DND-41 (cell line): ENCODE data around the gene RPS16.

Experiments
- ATAC-seq: fragments of 200-7000 bp; cut with Tn5 transposase; 3 replicates; pipeline ENCODE4 v1.9.1; 2021; ENCODE audit warnings: low read depth; ENCODE audit not compliant: insufficient read depth
- DNase-seq: peaks from one replicate; pipeline ENCODE4 v3.0.0-alpha.2; 2020
- H2AFZ ChIP-seq: 2 replicates; pipeline ENCODE4 v1.6.0; 2012; ENCODE audit warnings: low read depth, low read length
- H3K27ac ChIP-seq: 2 replicates; pipeline ENCODE4 v1.5.1; 2012; ENCODE audit warnings: low read length, inconsistent platforms
- H3K27me3 ChIP-seq: fragments of 200-600 bp; sonication (generic); 2 replicates; pipeline ENCODE4 v1.6.0; 2012; ENCODE audit warnings: low read length, mild to moderate bottlenecking, inconsistent platforms; ENCODE audit not compliant: insufficient read depth, poor library complexity
- H3K36me3 ChIP-seq: 2 replicates; pipeline ENCODE4 v1.5.1; 2012; ENCODE audit warnings: low read length, inconsistent platforms; ENCODE audit not compliant: insufficient read depth
- H3K4me1 ChIP-seq: 2 replicates; pipeline ENCODE4 v1.5.1; 2012; ENCODE audit warnings: mild to moderate bottlenecking, low read length; ENCODE audit not compliant: insufficient read depth
- H3K4me2 ChIP-seq: 2 replicates; pipeline ENCODE4 v1.6.0; 2012; ENCODE audit warnings: mild to moderate bottlenecking, moderate library complexity, low read length, inconsistent platforms; ENCODE audit not compliant: insufficient read depth
- H3K4me3 ChIP-seq, 2 experiments: fragments of 200-600 bp in 1 of 2; shearing (Covaris generic) in 1 of 2; 2 replicates each; pipeline ENCODE4 v1.5.1; 2012 to 2016; ENCODE audit warnings: inconsistent platforms in 2 of 2, low read length in 2 of 2, mild to moderate bottlenecking in 2 of 2, low read depth in 1 of 2, moderate library complexity in 1 of 2
- H3K79me2 ChIP-seq: 2 replicates; pipeline ENCODE4 v1.6.0; 2012; ENCODE audit warnings: low read length, inconsistent platforms; ENCODE audit not compliant: insufficient read depth
- H3K9ac ChIP-seq: 2 replicates; pipeline ENCODE4 v1.6.0; 2012; ENCODE audit warnings: low read depth, mild to moderate bottlenecking, inconsistent platforms, low read length, moderate library complexity
- H3K9me3 ChIP-seq: 2 replicates; pipeline ENCODE4 v1.5.1; 2012; ENCODE audit warnings: low read length, moderate library complexity, mild to moderate bottlenecking, inconsistent platforms; ENCODE audit not compliant: insufficient read depth, severe bottlenecking
- H4K20me1 ChIP-seq: 2 replicates; pipeline ENCODE4 v1.6.0; 2012; ENCODE audit warnings: low read length; ENCODE audit not compliant: insufficient read depth
- EZH2 ChIP-seq: IDR thresholded peaks from 3 replicates; pipeline ENCODE4 v1.6.1; 2012; ENCODE audit warnings: borderline replicate concordance, low read depth, mild to moderate bottlenecking, moderate library complexity, low read length, inconsistent platforms; ENCODE audit not compliant: severe bottlenecking
- TF ChIP-seq, protein P1 (sequence below): IDR thresholded peaks from 2 replicates; pipeline ENCODE4 v1.5.1; 2012; ENCODE audit warnings: borderline replicate concordance, low read length, moderate library complexity, mild to moderate bottlenecking; ENCODE audit not compliant: poor library complexity, severe bottlenecking; ENCODE audit errors: extremely low read depth

RPS16 gene

DNA sequence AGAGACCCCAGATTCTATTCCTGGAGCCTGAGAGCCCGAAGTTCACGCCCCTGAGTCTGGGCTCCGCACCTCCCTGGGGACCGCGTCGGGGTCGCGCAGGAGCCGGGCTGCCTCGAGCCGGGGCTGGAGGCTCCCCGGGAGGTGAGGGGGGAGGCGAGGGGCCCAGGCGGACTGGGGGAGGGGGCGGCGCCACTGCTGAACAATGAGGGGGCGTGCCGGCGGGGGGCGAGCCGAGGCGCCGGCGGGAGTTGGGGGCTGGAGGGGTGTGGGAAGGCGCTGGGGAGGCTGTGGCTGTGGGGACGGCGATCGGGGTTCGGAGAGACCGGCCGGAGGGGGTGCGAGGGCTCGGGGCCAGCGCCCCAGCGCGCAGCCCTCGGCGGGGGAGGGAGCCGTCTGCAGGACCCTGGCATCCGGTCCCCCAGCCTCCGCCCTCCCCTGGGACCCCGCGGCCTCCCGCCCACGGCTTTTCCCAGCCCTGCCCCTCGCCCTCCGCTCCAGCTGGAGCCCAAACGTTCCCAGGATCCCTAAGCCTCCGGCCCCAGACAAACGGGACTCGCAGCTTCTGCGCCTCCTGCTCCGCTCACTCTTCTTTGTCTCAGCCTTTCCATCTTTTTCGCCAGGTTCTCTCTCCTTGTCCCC, 22.4 kb downstream of the RPS16 start:
- DNase-seq (peak; percentile 76), ATAC-seq (peak; percentile 23)
- Histone ChIP-seq H3K4me1 (peaks cover 54% of the 10 kb centered on the region), H3K27me3 (no peaks in the 10 kb centered on the region), H3K27ac (peak overlapping the region; percentile 86), H3K4me3 (peak overlapping the region; percentile 69 to 96), H3K36me3 (peaks cover 39% of the 10 kb centered on the region), H2AFZ (peak overlapping the region; percentile 59), H3K9me3 (no peaks in the 10 kb centered on the region), H4K20me1 (peaks cover 22% of the 10 kb centered on the region), H3K4me2 (peak overlapping the region; percentile 66), H3K9ac (peak overlapping the region; percentile 88), H3K79me2 (peaks cover 37% of the 10 kb centered on the region)
- TF ChIP-seq, protein P1, sequence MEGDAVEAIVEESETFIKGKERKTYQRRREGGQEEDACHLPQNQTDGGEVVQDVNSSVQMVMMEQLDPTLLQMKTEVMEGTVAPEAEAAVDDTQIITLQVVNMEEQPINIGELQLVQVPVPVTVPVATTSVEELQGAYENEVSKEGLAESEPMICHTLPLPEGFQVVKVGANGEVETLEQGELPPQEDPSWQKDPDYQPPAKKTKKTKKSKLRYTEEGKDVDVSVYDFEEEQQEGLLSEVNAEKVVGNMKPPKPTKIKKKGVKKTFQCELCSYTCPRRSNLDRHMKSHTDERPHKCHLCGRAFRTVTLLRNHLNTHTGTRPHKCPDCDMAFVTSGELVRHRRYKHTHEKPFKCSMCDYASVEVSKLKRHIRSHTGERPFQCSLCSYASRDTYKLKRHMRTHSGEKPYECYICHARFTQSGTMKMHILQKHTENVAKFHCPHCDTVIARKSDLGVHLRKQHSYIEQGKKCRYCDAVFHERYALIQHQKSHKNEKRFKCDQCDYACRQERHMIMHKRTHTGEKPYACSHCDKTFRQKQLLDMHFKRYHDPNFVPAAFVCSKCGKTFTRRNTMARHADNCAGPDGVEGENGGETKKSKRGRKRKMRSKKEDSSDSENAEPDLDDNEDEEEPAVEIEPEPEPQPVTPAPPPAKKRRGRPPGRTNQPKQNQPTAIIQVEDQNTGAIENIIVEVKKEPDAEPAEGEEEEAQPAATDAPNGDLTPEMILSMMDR = no peak
- TF ChIP-seq EZH2 = no peak

- H3K9me3 ChIP-seq = no peaks in the 10 kb centered on the region
- H3K36me3 ChIP-seq = peaks cover 42% of the 10 kb centered on the region
- peaks cover 42% of the 10 kb centered on the region for H3K79me2 ChIP-seq
- H3K4me3 ChIP-seq = peak overlapping the region; percentile 69 to 96
- no peak for DNase-seq
- peak overlapping the region; percentile 66 for H3K4me2 ChIP-seq
- H3K9ac ChIP-seq = peak overlapping the region; percentile 88
- no peaks in the 10 kb centered on the region for H3K27me3 ChIP-seq
- no peak for TF ChIP-seq EZH2
- H3K4me1 ChIP-seq = peaks cover 59% of the 10 kb centered on the region
- peak overlapping the region; percentile 86 for H3K27ac ChIP-seq
- peak overlapping the region; percentile 53 for H2AFZ ChIP-seq
- peaks cover 28% of the 10 kb centered on the region for H4K20me1 ChIP-seq
- no peak; the same call in 1 of the 3 replicates for ATAC-seq
These were observed 22.9 kb downstream of the RPS16 start for GRCh38 chr19:39412867-39413271.

GRCh38 chr19:39412100-39412866, 23.5 kb downstream of the RPS16 start, which contains the start of gene PLEKHG2:
Gene PLEKHG2 (plus strand): TSS chr19:39412669. CDS start chr19:39414087, 1,418 bp downstream.
- peaks cover 42% of the 10 kb centered on the region for H3K36me3 ChIP-seq
- H3K27me3 ChIP-seq = no peaks in the 10 kb centered on the region
- DNase-seq = peak; percentile 99
- peak within 1 kb of the TSS; percentile 86 for H3K27ac ChIP-seq
- H3K9ac ChIP-seq = peak within 1 kb of the TSS; percentile 88
- H3K4me3 ChIP-seq = peak within 1 kb of the TSS; percentile 69 to 96
- peak within 1 kb of the TSS; percentile 66 for H3K4me2 ChIP-seq
- peak within 1 kb of the TSS; percentile 59 for H2AFZ ChIP-seq
- no peaks in the 10 kb centered on the region for H3K9me3 ChIP-seq
- TF ChIP-seq, protein P1 = peak; percentile 90
- no peak for TF ChIP-seq EZH2
- peaks cover 65% of the 10 kb centered on the region for H3K4me1 ChIP-seq
- peaks cover 31% of the 10 kb centered on the region for H4K20me1 ChIP-seq
- ATAC-seq = peak; percentile 80
- peaks cover 48% of the 10 kb centered on the region for H3K79me2 ChIP-seq

DNA sequence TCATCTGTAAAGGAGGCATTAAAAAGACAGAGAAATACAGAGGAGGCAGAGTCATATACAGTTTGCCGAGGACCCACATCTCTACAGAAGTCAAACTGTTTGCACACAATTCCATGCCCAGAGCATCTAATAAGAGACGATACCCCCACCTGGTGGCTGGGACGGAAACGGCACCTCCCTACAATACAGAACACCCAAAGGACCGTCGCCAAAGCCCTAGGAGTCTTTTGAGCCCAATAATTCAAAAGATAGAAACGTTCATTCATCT, 24.0 kb downstream of the RPS16 start:
- Histone ChIP-seq H4K20me1 (peaks cover 30% of the 10 kb centered on the region), H3K4me3 (peak overlapping the region in 1 of 2 experiments; percentile 57; a peak in 2 of 4 replicates), H3K36me3 (peaks cover 38% of the 10 kb centered on the region), H3K4me2 (peak overlapping the region; percentile 63), H3K27ac (peak overlapping the region; percentile 75), H3K9me3 (no peaks in the 10 kb centered on the region), H3K9ac (peak overlapping the region; percentile 67), H3K4me1 (peaks cover 70% of the 10 kb centered on the region), H3K27me3 (no peaks in the 10 kb centered on the region), H2AFZ (no peak overlapping the region; the same call in 1 of the 2 replicates), H3K79me2 (peaks cover 53% of the 10 kb centered on the region)
- peak; percentile 90 for DNase-seq
- peak; percentile 50 for ATAC-seq
- TF ChIP-seq, protein P1 = peak; percentile 99
- TF ChIP-seq EZH2 = no peak
